ENCODE data around the gene GOLIM4. TPM values are rescaled to one million over a fixed set of nuclear protein-coding genes. Genes with fewer than 3 reads are reported as not detected.

The GOLIM4 gene
- total RNA-seq, 1 donor from 2014 or later = 36.6 TPM

- Mint-ChIP-seq H3K4me3 (no peak overlapping the region), H3K27ac (no peak overlapping the region), H3K4me1 (ENCODE audit: unreplicated experiment) (no peaks in the 10 kb centered on the region), H3K36me3 (peaks cover 31% of the 10 kb centered on the region), H3K9me3 (no peaks in the 10 kb centered on the region), H3K27me3 (no peaks in the 10 kb centered on the region)
- TF ChIP-seq, protein P1, sequence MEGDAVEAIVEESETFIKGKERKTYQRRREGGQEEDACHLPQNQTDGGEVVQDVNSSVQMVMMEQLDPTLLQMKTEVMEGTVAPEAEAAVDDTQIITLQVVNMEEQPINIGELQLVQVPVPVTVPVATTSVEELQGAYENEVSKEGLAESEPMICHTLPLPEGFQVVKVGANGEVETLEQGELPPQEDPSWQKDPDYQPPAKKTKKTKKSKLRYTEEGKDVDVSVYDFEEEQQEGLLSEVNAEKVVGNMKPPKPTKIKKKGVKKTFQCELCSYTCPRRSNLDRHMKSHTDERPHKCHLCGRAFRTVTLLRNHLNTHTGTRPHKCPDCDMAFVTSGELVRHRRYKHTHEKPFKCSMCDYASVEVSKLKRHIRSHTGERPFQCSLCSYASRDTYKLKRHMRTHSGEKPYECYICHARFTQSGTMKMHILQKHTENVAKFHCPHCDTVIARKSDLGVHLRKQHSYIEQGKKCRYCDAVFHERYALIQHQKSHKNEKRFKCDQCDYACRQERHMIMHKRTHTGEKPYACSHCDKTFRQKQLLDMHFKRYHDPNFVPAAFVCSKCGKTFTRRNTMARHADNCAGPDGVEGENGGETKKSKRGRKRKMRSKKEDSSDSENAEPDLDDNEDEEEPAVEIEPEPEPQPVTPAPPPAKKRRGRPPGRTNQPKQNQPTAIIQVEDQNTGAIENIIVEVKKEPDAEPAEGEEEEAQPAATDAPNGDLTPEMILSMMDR (conservative IDR thresholded peaks at IDR 0.05) = no peak
- DNase-seq (ENCODE audit: extremely low spot score, unreplicated experiment) = no peak
Measured at GRCh38 chr3:168036619-168037018, 59.1 kb downstream of the GOLIM4 start.

DNA sequence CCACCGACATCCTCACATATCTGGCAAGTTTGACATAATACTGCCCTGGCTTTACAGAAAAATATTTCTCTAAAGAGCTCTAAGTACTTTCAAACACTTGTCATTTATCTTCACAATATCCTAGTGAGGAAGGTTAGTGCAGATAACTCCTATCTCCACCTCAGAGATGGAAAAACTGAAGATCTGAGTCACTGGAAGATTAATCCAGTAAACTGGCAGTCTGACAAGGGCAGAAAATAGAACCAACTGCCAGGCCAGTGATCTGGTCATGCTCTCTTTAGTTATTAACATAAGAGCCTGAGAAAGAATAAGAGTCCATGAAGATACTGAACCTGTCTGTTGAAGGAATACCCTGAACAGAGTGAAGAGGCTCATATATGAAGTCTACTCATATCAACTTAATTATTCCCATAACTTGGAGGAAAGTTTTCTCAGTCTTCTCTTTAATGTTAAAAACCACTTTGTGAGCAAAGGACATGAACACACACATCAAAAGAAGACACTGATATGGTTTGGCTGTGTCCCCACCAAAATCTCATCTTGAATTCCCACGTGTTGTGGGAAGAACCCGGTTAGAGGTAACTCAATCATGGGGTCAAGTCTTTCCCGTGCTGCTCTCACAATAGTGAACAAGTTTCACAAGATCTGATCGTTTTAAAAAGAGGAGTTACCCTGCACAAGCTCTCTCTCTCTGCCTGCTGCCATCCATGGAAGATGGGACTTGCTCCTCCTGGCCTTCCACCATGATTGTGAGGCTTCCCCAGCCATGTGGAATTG lies 61.4 kb downstream of the GOLIM4 start:
- no peak overlapping the region for H3K27ac Mint-ChIP-seq
- TF ChIP-seq, protein P1 (conservative IDR thresholded peaks at IDR 0.05) = no peak
- DNase-seq (ENCODE audit: extremely low spot score, unreplicated experiment) = no peak
- no peaks in the 10 kb centered on the region for H3K27me3 Mint-ChIP-seq
- peaks cover 41% of the 10 kb centered on the region for H3K36me3 Mint-ChIP-seq
- peaks cover 3% of the 10 kb centered on the region for H3K4me1 Mint-ChIP-seq (ENCODE audit: unreplicated experiment)
- no peak overlapping the region for H3K4me3 Mint-ChIP-seq
- H3K9me3 Mint-ChIP-seq = no peaks in the 10 kb centered on the region

DNA sequence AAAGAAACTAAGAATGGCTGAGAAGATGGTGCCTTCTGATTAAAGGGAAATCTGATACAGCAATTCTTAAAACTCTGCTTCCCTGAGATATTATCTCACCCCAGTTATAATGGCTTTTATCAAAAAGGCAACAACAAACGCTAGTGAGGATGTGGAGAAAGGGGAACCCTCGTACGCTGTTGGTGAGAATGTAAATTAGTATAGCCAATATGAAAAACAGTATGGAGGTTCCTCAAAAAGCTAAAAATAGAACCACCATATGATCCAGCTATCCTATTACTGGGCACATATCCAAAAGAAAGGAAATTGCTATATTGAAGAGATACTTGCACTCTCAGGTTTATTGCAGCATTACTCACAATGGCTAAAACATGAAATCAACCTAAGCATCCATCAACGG lies 65.1 kb downstream of the GOLIM4 start:
- Mint-ChIP-seq H3K27ac (no peak overlapping the region), H3K27me3 (no peaks in the 10 kb centered on the region), H3K36me3 (peaks cover 46% of the 10 kb centered on the region), H3K4me3 (no peak overlapping the region), H3K9me3 (no peaks in the 10 kb centered on the region), H3K4me1 (ENCODE audit: unreplicated experiment) (peaks cover 3% of the 10 kb centered on the region)
- TF ChIP-seq, protein P1 (conservative IDR thresholded peaks at IDR 0.05) = no peak
- DNase-seq (ENCODE audit: extremely low spot score, unreplicated experiment) = no peak

GRCh38 chr3:168029705-168030104 lies 66.0 kb downstream of the GOLIM4 start:
- H3K9me3 Mint-ChIP-seq = no peaks in the 10 kb centered on the region
- no peak overlapping the region for H3K4me3 Mint-ChIP-seq
- TF ChIP-seq, protein P1 (conservative IDR thresholded peaks at IDR 0.05) = no peak
- peaks cover 45% of the 10 kb centered on the region for H3K36me3 Mint-ChIP-seq
- DNase-seq (ENCODE audit: extremely low spot score, unreplicated experiment) = no peak
- H3K27me3 Mint-ChIP-seq = no peaks in the 10 kb centered on the region
- H3K27ac Mint-ChIP-seq = no peak overlapping the region
- peaks cover 3% of the 10 kb centered on the region for H3K4me1 Mint-ChIP-seq (ENCODE audit: unreplicated experiment)

GRCh38 chr3:168028086-168028485 lies 67.6 kb downstream of the GOLIM4 start:
- peaks cover 44% of the 10 kb centered on the region for H3K36me3 Mint-ChIP-seq

More at GRCh38 chr3:168028086-168028485, 67.6 kb downstream of the GOLIM4 start:
- H3K4me3 Mint-ChIP-seq = no peak overlapping the region
- no peaks in the 10 kb centered on the region for H3K27me3 Mint-ChIP-seq
- DNase-seq (ENCODE audit: extremely low spot score, unreplicated experiment) = no peak
- H3K4me1 Mint-ChIP-seq (ENCODE audit: unreplicated experiment) = peaks cover 3% of the 10 kb centered on the region
- TF ChIP-seq, protein P1 (conservative IDR thresholded peaks at IDR 0.05) = no peak
- no peaks in the 10 kb centered on the region for H3K9me3 Mint-ChIP-seq
- no peak overlapping the region for H3K27ac Mint-ChIP-seq

Data from type B pancreatic cell (in vitro differentiated cells).